Measurements from ENCODE around the gene ETV1.

The ETV1 gene

DNA sequence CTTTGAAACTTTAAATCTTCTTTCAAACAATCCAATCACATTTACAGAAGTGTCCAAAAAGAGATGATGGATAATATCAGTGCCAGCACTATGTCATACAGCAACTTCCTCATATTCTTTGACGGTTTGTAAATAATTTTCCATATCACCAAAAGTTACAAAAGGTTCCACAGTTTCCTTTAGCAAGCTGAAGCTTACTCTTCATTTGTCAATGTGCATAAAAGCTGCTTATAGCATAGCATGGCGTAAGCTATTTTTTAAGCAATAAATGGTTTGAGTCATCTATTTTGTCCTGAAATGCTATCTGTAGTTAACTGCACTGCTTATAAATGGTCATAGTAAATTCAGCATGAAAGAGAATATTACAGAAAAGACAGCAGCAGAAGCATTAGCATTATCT is 95.1 kb downstream of the ETV1 start:
- no peak for FAIRE-seq

DNA sequence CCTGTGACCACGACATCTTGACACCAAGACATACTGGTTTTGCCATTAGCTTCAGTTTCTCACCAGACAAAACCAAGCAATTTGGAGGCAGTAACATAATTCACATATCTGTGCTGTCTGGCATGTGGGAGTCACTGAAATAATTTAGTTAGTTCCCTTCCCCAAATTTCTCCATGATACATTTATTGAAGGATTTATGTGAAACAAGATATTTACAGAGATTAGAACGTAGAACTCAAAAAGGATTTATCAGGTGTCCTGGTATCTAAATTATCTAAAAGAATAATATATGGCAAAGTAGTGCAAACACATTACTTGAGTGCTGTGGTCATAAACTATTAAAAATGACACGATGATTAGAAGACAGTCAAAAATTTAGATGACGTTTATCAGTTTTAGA is 98.7 kb downstream of the ETV1 start:
- no peak for DNase-seq (ENCODE audit: extremely low spot score, insufficient read length, low read depth)
- no peak for FAIRE-seq

More for the DNA sequence above, 95.1 kb downstream of the ETV1 start:
- no peak for DNase-seq (ENCODE audit: extremely low spot score, insufficient read length, low read depth)

GRCh38 chr7:13886356-13886755 is 103.1 kb downstream of the ETV1 start:
- DNase-seq (ENCODE audit: extremely low spot score, insufficient read length, low read depth) = no peak
- FAIRE-seq = no peak

DNA sequence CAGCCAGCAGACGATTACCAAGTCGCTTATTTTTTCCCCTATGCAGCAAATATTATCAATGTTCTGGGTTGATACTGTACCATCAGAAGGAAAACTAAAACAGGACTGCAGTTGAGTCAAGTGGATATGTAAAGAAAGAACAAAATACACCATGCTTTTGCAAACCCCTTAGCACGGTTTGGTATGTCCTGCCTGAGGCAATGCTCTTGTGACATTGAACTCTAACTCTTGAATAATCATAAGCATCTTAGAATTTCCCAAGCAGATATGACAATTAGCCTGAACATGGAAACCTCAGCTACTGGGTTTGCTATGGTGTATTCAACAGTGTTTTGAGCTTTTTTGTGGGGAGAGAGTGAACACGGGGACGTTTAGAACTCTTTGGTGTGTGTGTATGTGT is 107.4 kb downstream of the ETV1 start:
- FAIRE-seq (no peak), DNase-seq (ENCODE audit: extremely low spot score, insufficient read length, low read depth) (no peak)

DNA sequence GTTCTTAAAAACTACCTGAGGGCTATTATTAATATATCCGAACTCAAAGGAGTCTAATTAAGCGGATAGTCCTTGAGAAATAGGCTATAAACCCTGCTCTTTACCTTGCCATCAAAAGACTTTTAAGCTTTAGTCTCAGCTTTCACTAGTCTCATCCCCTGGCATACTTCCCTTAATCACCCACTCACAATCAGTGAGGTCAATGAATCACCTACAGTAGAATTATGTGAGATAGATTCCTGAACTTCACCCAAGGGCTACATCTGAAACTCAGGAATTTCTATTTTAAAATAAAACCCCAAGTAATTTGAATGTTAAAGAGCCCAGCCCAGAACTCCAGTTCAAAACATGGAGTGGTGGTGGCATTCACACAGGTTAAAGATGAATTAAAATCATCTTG is 108.7 kb downstream of the ETV1 start:
- DNase-seq (ENCODE audit: extremely low spot score, insufficient read length, low read depth) (no peak), FAIRE-seq (no peak)

- no peak for FAIRE-seq
- DNase-seq (ENCODE audit: extremely low spot score, insufficient read length, low read depth) = no peak
Measured at GRCh38 chr7:13879994-13880686, 109.3 kb downstream of the ETV1 start.

GRCh38 chr7:13879143-13879542 is 110.3 kb downstream of the ETV1 start:
- FAIRE-seq = no peak

DNA sequence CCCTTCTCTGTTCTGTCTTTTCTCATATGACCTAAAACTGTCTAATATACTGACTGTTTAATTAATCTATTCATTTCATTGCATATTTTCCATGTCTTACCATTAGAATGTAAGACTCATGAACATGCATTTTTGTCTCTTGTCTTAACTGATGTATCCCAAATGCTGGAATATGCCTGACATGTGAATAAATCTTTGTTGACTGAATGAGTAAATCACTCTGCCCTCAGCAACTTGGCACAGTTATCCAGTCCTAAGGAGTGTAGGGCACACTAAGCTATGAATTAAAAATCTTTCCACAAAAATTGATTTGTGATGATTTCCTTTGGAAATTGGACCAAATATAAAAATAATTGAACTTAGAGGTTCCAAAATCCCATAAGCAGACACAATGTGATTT is 111.3 kb downstream of the ETV1 start:
- FAIRE-seq (no peak), DNase-seq (ENCODE audit: extremely low spot score, insufficient read length, low read depth) (no peak)

More at GRCh38 chr7:13879143-13879542, 110.3 kb downstream of the ETV1 start:
- DNase-seq (ENCODE audit: extremely low spot score, insufficient read length, low read depth) = no peak

- DNase-seq (ENCODE audit: extremely low spot score, insufficient read length, low read depth) (no peak), FAIRE-seq (no peak)
Measured at GRCh38 chr7:13875496-13876074, 113.9 kb downstream of the ETV1 start.

GRCh38 chr7:13874783-13875182 is 114.7 kb downstream of the ETV1 start:
- no peak for DNase-seq (ENCODE audit: extremely low spot score, insufficient read length, low read depth)
- FAIRE-seq = no peak

GRCh38 chr7:13872709-13873108 is 116.8 kb downstream of the ETV1 start:
- FAIRE-seq = no peak
- DNase-seq (ENCODE audit: extremely low spot score, insufficient read length, low read depth) = no peak

- DNase-seq (ENCODE audit: extremely low spot score, insufficient read length, low read depth) (no peak), FAIRE-seq (no peak)
Measured at GRCh38 chr7:13871008-13871407, 118.5 kb downstream of the ETV1 start.

DNA sequence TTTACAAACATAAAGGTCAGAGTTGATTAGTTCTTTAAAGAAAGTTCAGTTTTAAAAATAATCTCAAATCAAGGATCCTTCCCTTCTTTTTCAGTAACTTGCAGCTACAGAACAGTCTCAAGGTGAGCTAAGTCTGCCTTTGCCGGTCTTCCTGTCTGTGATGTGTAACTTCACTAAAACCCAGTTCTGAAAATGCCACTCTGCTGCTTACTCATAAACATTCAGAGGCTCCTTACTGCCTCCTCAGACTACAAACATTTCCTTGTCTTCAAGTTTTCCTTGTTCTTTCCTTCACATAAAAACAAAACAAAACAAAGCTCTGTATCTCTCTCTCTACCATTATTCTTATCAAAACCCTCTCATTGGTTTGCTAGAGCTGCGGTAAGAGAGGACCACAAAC is 128.7 kb downstream of the ETV1 start:
- no peak for DNase-seq (ENCODE audit: extremely low spot score, insufficient read length, low read depth)
- FAIRE-seq = no peak

GRCh38 chr7:13856012-13856411 is 133.5 kb downstream of the ETV1 start:
- FAIRE-seq = no peak

GRCh38 chr7:13852281-13852968 is 137.0 kb downstream of the ETV1 start:
- DNase-seq (ENCODE audit: extremely low spot score, insufficient read length, low read depth) (no peak), FAIRE-seq (no peak)

More at GRCh38 chr7:13856012-13856411, 133.5 kb downstream of the ETV1 start:
- no peak for DNase-seq (ENCODE audit: extremely low spot score, insufficient read length, low read depth)

GRCh38 chr7:13851736-13852135 is 137.7 kb downstream of the ETV1 start:
- DNase-seq (ENCODE audit: extremely low spot score, insufficient read length, low read depth) (no peak), FAIRE-seq (no peak)

DNA sequence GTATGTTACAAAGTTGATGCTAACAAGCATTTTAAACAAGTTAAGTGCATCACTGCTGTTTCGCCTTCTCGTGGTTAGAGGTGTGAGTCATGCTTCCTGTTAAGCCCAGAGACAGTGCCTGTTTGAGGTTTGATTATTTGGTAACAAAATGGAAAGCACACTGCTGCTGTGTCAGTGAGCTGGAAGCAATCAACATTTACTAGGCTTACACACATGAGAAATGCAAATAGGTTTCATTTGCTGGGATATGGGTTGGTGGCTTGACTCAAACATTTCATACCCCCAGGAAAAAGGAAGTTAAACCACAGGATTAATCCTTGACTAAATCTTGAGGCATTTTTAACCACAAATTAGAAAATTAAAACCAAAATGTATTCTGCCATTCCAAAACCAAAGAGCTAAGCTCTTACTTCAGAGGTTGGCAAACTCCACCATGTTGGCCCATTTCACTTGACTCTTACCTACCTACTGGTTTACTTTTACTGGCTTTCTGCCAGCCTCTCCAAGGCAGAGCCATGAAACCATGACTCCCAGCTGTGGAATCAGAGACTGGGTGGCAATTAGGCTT is 139.2 kb downstream of the ETV1 start:
- FAIRE-seq (no peak), DNase-seq (ENCODE audit: extremely low spot score, insufficient read length, low read depth) (no peak)

GRCh38 chr7:13849163-13849892 is 140.1 kb downstream of the ETV1 start:
- no peak for DNase-seq (ENCODE audit: extremely low spot score, insufficient read length, low read depth)
- no peak for FAIRE-seq

- no peak for DNase-seq (ENCODE audit: extremely low spot score, insufficient read length, low read depth)
- no peak for FAIRE-seq
Measured at GRCh38 chr7:13848681-13849131, 140.8 kb downstream of the ETV1 start.

GRCh38 chr7:13846386-13846785 is 143.1 kb downstream of the ETV1 start:
- DNase-seq (ENCODE audit: extremely low spot score, insufficient read length, low read depth) (no peak), FAIRE-seq (no peak)
